HG03378 (cell line): ENCODE measurements around the gene PRR5L.
A peak's percentile ranks its signal among the peaks of the same experiment; 100 is the strongest.
"Not testable (repeated sequence)": the region's sequence is repeated elsewhere in the genome, so short reads cannot be mapped to it uniquely, and the experiment has no call there.

Source experiments
- ATAC-seq: cut with Tn5 transposase; IDR thresholded peaks from one replicate; pipeline ENCODE4 v1.9.1; 2021; ENCODE audit warnings: mild to moderate bottlenecking, moderate library complexity; ENCODE audit not compliant: unreplicated experiment

PRR5L gene

DNA sequence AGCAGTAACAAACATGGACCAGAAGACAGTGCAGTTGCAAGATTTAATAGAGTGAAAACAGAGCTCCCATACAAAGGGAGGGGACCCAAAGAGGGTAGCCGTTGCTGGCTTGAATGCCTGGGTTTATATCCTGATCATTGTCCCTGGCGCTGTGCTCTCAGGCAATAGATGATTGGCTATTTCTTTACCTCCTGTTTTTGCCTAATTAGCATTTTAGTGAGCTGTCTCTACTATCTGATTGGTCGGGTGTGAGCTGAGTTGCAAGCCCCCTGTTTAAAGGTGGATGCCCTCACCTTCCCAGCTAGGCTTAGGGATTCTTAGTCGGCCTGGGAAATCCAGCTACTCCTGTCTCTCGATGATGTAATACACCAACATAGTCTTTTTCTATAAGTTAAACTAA is 29.3 kb downstream of the PRR5L start:
- ATAC-seq = not testable (repeated sequence)

DNA sequence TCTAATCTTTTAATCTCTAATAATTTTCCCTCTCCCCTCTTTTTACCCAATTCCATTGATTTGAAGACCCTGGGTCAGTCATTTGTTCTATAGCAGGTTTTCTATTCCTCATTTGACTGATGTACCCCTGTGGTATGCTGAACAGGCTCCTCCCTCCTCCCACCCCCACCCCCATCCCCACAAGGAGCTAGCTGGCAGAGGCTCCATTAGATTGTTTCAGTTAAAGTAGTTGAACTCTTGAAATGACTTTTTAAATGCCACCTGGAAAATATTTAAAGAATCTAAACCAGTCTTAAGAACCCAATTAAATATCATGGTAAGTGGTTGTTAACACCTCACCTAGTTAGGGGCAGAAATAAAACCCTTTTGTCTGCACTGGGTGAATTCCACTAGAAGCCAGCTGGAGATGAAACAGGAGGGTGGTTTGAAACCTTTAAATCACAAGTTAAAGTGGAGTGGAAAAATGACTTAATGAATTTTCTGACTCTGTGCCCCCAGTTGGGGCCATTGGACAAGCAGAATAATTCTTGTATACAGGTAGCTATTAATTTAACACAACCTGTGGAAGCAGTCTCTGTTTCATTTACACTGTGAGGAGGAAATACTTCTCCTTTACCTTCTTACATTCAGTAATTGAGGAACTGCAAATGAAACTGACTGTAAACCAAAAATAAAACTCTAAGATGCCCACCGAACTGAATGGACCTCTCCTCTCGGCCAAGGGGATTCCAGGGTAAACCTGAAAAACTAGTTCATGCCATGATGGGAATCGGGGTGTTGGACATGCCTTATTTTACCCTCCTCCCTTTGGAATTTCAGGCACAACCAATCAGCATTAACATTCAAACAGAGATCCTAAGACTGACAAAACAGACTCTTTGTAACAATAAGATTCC is 30.7 kb downstream of the PRR5L start:
- peak; percentile 64 for ATAC-seq

DNA sequence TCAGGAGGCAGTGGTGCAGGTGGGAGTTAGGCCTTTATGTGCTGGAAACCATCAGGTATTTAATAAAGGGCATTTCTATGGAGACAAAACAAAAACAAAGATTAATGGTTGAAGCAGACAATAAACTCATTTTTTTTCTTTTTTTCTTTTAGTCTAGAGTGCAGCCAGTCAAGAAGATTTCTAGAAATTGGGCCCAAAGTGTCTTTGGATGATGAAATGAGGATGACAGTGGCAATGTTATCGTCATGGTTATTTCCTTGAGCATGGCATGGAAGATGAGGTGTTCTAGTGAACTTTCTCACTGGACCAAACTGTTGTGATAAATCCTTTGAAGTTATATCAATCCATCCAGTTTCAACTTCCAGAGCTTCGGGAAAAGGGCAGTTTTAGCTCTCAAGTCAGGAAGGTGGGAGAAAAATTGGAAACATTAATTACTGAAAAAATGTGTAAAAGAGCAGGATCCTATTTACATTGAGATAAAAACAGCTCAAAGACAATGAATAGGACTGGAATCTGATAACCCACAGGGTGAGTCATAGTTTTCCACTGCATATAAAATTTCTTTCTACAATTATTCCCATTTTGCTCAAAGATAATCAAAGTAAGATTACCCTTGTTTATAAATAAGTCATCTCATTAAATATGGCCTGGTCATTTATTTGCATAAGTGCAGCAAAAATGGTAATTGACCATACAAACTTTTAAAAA is 33.0 kb downstream of the PRR5L start:
- ATAC-seq = no peak

DNA sequence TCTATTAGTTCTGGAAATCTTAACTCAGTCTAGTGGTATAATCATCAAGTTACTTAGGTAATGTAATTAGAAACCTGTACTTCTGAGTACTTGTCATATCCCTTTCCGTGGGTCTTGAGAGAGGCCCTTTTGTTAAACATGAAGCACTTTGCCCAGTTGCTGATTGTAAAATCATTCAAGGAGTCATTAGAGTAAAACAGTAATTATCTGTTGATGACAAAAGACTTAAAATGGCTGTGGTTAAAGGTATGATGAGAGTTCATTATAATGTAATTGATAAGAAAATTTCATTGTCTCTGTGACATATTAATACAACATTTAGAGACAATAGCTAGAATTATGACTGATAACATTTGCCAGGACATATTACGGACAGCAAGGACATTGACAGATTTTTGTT is 34.3 kb downstream of the PRR5L start:
- no peak for ATAC-seq

DNA sequence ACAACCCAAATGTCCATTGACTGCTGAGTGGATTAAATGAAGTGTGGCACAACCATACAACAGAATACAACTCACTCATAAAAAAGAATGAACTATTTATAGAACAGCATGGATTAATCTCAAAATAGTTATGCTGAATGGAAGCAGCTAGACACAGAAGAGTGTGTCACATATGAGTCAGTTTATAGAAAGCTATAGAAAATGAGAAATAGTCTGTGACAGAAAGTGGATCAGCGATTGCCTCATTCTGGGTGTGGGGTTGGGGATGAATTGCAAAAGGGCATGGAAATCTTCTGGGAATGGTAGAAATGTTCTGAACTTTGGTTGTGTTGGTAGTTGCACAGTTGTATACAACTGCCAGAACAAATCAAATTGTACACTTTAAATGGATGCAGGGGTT is 37.4 kb downstream of the PRR5L start:
- ATAC-seq = no peak

DNA sequence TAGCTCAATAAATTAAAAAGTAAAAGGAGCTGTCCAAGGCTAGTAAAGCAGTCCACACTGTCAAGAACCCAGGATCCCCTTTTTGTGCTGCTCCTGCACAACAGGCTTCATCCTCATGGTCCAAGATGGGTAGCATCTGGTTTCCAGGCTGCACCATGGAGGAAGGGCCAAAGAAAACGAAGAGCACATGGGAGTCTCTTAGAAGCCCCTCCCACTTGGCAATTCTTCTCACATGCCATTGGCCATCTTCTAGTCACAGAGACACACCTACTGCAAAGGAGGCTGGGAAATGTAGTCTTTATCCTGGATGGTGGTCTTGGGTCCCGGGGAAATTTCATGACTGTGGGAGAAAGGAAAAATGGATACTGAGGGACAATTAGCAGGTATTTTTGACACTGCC is 37.8 kb downstream of the PRR5L start:
- ATAC-seq = no peak

DNA sequence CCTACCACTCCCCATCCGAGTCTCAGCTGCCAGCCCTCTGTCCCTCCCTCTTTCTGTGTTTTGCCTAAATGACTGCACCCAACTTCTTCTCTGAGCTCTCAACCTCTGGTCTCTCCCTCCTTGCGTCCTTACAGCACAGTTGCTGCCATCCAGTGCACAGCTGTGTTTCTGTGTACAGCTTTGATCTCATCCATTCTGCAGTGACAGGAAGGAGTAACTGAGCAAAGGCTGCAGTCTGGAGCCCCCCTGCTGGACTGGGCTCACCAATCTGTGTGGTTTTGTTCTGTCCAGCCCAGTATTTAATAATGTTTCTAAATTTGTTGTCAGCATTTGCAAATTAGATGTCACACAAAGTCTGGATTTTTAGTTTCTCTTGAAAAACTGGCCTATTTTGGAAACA is 43.8 kb downstream of the PRR5L start:
- no peak for ATAC-seq

DNA sequence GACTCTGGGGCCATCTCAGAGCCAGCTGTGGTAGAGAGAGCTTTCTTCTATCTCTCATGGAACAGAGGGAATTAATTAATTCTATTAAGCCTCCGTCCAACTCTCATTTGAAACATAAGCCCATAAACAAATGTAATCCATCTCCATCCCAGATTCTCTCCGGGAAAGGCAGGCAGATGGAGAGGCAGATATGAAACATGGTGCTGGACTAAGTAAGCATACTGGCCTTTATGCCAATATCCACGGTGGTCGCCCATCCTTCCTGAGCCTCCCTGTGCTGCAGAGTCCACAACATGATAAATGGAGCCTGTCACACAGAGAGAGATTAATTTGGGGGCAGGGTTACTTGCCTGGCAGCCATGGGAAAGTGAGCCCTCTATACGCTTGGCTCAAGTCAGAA is 44.8 kb downstream of the PRR5L start:
- ATAC-seq = no peak

DNA sequence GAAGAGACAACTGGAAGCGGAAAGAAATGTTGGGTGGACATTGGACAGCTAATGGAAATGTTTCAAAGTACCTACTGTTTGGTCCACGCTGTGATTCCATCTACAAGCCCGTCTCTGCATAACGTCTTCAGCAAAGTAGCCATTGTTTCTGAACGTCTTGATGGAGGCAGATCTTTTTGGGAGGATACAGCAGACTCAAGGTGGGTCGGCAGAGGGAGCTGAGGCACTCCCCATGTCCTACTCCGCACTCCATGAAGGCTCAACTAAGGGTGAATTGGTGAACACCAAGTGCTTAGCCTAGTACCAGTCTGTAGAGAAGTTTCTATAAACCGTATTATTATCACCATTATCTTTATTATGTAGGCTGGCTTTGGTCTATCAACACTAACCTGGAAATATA is 45.8 kb downstream of the PRR5L start:
- no peak for ATAC-seq

DNA sequence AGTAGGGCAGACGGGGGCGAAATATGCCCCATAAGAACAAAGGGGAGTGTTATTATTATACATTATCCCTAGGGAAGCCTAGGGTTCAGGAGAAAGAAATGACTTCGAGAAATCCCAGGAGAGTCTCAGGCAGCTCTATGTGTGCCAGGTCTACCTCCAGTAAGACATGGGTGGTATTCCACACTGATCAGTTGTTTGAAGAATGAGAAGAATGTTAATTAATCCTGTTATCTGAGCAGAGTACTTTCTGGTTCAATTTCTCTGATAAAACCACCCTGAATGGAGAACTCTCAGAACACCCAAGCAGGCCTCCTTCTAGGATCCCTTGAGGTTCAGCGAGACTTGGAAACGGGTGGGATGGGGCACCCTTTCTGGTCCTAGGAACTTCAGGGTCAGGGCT is 46.2 kb downstream of the PRR5L start:
- ATAC-seq = no peak

DNA sequence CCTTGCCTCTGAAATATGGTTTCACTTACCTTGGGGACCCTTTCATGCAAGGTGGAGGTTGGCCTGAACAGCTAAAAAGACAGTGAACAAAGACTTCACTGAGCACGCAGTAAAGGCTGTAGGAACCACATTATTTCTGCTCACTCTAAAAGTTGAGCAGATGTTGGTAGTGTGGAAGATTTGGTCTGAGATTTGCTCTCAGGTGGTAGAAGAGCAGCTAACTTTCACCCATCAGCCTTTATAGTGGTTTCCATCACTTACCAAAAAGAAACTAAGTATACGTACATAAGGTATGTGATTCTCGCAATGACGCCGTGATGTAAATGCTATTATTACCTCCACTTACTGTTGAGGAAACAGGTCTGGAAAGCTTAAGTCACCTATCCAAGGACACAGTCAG is 47.3 kb downstream of the PRR5L start:
- no peak for ATAC-seq

DNA sequence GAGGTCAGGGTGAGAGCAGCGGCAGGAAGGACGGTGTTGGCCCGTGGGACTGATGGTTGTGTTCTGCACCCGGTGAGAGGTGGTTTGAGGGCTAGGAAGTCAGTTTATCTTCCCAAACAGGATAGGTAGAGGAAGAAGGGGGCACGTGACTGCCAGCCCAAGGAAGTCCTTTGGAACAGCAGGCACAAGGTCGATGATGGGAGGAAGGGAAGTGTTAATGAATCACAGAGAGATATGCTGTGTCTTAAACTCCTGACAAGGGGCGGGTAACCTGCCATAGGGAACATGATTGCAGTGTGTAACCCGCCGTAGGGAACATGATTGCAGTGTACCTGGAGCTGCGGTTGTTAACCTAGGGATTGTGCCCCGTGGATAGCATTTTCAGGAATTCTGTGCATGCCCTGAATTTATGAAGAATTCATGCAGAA is 49.0 kb downstream of the PRR5L start:
- ATAC-seq = no peak

DNA sequence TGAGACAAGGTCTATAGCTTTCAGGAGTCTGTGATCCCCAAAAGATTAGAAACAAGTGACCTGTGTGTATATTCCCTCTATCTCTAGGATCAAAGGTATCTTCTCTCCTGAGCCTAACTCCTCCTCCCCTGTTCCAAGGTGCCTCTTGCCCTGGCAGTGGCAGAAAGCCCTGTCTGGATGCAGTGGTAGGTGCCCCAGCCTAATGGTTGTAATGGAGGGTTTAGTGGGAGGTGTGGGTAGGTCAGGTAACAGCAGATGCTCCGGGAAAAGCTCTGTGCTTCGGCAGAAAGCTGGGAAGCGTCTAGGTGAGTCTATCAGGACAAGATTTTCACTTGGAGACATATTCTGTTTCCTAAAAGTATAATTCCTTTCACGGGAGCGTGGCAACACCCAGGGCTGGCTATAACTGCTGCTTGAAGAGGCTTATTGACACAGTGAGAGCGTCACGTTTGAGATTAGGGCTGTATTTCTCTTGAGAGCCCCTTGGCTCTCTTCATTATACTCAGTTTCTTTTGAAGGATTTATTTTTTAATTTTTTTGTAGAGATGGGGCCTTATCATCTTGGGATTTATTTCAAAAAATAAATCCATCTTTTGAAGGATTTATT is 49.5 kb downstream of the PRR5L start:
- no peak for ATAC-seq

DNA sequence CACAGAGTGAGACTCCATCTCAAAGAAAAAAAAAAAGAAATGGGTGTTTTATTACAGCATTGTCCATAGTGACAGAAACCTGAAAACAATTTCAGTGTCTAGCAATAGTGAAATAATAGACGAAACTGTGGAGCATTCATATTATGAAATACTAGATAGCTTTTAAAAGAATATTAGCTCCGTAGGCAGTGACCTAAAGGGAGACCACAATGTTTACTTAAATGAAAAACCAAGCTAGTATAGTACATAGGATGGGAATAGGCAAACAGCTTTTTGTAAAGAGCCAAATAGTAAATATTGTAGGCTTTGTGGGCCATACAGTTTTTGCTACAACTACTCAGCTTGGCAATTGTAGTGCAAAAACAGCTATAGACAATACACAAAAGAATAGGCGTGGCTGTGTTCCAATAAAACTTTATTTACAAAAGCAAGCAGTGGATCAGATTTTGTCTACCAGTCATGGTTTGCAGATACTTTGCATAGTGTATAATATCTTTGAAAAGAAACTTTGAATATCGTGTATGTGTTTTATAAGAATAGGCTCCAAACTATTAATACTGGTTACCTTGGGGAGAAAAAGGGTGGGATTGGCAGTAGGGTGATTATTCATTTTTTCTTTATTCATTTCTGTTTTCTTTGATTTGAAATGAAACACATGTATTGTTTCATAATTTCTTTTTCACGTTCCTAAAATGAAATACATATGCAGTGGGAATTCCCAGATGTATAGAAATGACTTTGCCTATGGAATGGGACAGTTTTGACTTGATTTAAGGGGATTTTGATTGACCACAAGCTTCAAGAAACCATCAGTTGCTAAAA is 50.7 kb downstream of the PRR5L start:
- no peak for ATAC-seq

DNA sequence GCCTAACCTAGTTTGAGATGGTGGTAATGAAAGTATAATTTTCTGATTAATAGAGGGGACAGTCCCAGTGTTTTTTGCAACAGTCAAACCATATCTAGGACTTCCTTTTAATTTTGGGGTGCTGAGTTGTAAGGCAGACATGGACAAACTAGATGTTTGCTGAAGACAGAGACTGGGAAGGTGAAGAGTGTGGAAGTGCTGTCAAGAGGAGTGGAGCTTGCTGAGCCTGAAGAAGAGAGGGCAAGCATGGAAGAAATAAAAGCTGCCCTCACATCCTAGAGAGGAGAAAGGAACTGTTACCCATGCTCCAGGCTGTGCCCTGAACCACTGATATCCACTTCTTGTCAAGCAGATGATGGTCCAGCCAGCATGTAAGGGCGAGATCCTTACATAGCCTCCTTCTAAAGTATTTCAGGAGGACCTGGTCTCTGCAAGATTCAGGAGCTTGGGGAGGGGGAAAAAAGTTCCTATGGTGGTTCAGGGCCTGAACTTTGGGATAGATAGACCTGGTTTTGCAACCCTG is 51.4 kb downstream of the PRR5L start:
- peak; percentile 50 for ATAC-seq

DNA sequence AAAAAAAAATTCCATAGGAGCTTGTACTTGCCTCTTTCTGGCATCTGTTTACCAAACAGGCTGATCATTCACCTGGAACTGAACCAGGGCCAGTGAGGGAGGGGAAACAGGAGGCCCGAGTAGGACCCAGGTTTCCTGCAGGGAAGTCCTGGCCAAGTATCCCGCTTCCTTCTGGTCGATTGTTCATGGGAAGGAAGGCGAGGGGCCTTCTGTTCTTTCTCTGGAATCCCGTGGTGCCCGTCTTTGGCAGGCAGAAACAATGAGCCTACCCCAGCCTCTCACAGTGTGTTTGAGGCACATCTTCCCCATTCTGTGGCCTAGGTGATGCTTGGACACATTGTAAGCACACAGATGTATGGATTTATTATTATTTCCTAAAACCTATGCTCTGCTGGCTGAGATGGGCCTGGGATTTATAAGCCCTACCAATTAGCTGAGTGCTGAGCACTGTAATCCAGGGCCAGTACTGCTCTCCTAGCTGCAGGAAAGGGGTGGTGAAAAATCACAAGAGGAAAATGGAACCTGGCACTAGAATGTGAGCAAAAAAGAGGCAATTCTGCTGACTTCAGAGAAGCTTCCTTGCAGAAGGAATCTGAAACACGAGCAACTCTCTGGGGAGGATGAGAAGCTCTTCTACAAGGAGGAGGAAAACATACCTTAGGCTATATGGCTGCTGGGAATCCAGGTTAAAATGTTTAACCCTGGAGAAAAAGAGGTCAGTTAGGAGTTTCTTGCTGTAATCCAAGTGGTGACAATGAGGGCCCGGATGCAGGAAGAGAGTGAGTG is 53.5 kb downstream of the PRR5L start:
- no peak for ATAC-seq

DNA sequence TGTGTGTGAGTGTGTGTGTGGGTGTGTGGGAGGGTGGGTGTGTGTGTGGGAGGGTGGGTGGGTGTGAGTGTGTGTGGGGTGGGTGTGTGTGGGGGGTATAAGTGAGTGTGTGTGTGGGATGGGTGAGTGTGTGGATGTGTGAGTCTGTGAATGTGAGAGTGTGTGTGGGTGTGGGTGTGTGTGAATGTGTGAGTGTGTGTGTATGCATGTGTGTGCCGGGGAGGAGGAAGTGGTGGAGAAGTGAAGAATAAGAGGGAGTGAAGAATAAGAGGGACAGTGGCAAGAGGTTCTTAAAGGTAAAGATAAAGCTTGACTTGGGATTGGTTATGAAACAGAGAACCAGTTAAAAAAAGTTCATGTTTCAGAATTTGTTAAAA is 54.0 kb downstream of the PRR5L start:
- no peak for ATAC-seq

DNA sequence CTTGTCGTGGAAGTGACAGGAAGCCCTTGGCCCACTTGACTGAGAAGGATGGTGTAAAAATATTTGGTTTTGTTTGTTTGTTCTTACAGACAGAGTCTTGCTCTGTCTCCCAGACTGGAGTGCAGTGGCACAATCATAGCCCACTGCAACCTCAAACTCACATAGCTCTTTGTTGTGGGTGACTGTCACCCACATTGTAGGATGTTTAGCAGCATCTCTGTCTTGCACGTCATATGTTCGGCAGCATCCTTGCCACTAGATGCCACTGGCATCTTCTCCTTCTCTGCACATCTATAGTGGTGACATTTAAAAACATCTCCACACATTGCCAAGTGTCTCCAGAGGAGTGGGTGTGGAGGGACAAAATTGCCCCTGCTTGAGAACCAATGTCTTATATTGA is 56.8 kb downstream of the PRR5L start:
- ATAC-seq = no peak

DNA sequence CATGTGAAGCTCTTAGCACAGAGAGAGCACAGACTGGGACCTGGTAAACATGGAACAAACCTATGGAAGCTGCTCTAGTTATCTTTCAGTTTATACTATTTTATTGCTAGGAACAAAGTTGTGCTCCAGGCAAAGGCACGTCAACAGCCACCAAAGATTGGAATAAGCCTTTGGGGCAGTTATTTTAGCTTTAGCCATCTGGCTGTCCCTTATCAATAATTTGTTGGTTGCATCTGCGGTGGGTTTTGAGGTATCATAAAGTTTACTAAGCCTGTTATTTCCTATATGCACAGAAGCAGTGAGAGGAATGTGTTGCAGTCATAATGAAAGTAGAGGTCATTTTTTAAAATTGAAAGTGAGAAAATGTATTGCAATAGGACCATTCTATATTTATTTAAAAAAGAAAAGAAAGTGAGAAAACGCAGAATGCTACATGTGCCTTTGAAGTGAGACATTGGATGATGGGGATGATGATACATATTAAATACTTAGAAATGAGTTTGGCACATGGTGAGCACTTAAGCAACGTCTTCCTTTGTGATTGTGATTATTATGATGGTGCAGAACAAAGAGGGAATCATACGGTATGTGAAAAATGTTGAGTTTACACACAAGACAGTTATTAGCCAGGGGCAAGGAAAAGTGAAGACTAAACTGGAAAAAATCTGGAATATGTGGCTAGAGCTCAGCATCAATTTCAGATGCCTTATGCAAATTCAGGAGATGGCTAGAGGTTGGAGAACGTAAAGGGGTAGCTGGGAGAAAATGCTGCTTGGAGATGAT is 58.3 kb downstream of the PRR5L start:
- peak; percentile 91 for ATAC-seq
